Keratinocyte (primary cell): ENCODE results near the gene DNAJB11.

Experiments used
- CTCF ChIP-seq, 3 experiments: IDR thresholded peaks in 1 of 3; conservative IDR thresholded peaks in 1 of 3; optimal IDR thresholded peaks in 1 of 3; 2 replicates in 2 of 3; 3 replicates in 1 of 3; pipeline versions ENCODE3 to v1.5.1; 2011; ENCODE audit warnings: low read length in 3 of 3, mild to moderate bottlenecking in 3 of 3, moderate library complexity in 2 of 3, control low read depth in 1 of 3, inconsistent platforms in 1 of 3; ENCODE audit not compliant: insufficient read depth in 2 of 3; ENCODE audit errors: extremely low read depth in 1 of 3
- EZH2 ChIP-seq: IDR thresholded peaks from one replicate; pipeline ENCODE4 v1.6.1; 2012; ENCODE audit warnings: inconsistent platforms, mild to moderate bottlenecking, low read length, moderate library complexity

DNA sequence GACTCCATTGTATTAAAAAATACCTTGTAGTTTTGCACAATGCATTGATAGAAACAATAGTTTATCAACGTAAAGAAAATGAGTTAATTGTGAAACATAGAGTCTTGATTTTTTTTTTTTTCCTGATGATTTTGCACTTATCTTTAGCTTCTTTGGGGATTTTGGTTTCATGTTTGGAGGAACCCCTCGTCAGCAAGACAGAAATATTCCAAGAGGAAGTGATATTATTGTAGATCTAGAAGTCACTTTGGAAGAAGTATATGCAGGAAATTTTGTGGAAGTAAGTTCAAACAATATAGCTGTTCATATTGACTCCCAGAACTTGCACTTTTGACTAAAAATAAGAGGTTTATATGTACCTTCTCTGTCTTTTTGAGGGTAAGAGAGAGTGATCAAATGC lies 7.0 kb downstream of the DNAJB11 start:
- TF ChIP-seq CTCF (optimal IDR thresholded peaks at IDR 0.05 in 1 of 3, IDR thresholded peaks at IDR 0.05 in 1 of 3, conservative IDR thresholded peaks at IDR 0.05 in 1 of 3; ENCODE audit: extremely low read depth in 1 of 3, insufficient read depth in 2 of 3, low read length in 3 of 3) (no peak), EZH2 (no peak)
